Measurements from ENCODE around the gene SLC5A9. TPM values are rescaled to one million over a fixed set of nuclear protein-coding genes. Genes with fewer than 3 reads are reported as not detected.

The SLC5A9 gene
- total and polyA plus RNA-seq, 2 of the 4 experiments (the other 2 are of a cell fraction), result not detected

DNA sequence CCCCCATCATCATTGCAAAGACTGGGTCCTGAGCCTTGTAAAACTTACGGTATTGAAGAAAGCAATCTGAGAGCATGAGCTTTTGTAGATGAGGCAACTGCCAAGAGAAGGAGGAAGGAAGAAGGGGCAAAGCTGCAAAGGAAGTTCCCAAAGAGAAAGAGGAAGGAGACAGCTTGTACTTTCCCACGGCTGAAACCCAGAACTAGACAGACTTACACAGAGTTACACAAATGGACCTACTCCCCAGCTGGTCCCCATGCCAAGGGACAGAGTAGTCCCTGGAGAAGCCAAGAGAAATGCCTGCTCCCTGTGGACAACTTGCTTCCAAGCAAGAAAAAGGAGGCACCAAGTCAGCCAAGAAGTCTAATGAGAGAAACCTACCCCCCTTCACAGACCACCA is 22.6 kb downstream of the SLC5A9 start:
- Histone ChIP-seq H2BK15ac (ENCODE audit: low read depth, low read length) (no peak overlapping the region), H3K9me3 (ENCODE audit: control insufficient read depth, insufficient read depth, low read length) (no peaks in the 10 kb centered on the region), H3K27ac (ENCODE audit: insufficient read depth, low read length) (no peak overlapping the region), H4K5ac (ENCODE audit: low read depth, low read length) (no peak overlapping the region), H3K79me1 (ENCODE audit: low read depth in 1 of 2, low read length in 2 of 2) (no peaks in the 10 kb centered on the region), H3K4me3 (ENCODE audit: insufficient read depth, low read depth, low read length) (no peak overlapping the region), H3K9me1 (ENCODE audit: insufficient read depth, low read length) (no peaks in the 10 kb centered on the region), H3K9ac (ENCODE audit: low read depth, low read length) (no peak overlapping the region), H2AFZ (replicated peaks; ENCODE audit: low read length, poor library complexity) (no peak overlapping the region), H4K8ac (ENCODE audit: low read depth in 2 of 2, low read length in 2 of 2) (no peak overlapping the region), H2BK5ac (ENCODE audit: low read depth, low read length, poor library complexity, severe bottlenecking) (no peak overlapping the region), H4K91ac (ENCODE audit: insufficient read depth, low read depth, low read length) (no peak overlapping the region), H3K4me2 (ENCODE audit: low read depth, low read length) (no peak overlapping the region), H3K14ac (replicated peaks; ENCODE audit: low read depth, low read length) (no peak overlapping the region), H3K27me3 (ENCODE audit: control insufficient read depth, insufficient read depth, low read length) (no peaks in the 10 kb centered on the region), H4K20me1 (ENCODE audit: insufficient read depth, low read length) (no peaks in the 10 kb centered on the region), H2BK20ac (ENCODE audit: low read depth, low read length) (no peak overlapping the region), H3K4me1 (ENCODE audit: control insufficient read depth, insufficient read depth, low read length) (no peaks in the 10 kb centered on the region), H2BK120ac (ENCODE audit: low read depth, low read length) (no peak overlapping the region), H2AK9ac (replicated peaks; ENCODE audit: low read depth, low read length, poor library complexity) (no peak overlapping the region), H3K23ac (ENCODE audit: low read depth, low read length) (no peak overlapping the region), H3K36me3 (ENCODE audit: control insufficient read depth, insufficient read depth, low read length) (no peaks in the 10 kb centered on the region), H3K56ac (ENCODE audit: extremely low read depth, insufficient read depth, low read length) (no peak overlapping the region), H3K18ac (ENCODE audit: low read depth, low read length) (no peak overlapping the region), H3K4ac (ENCODE audit: low read depth, low read length) (no peak overlapping the region), H2AK5ac (ENCODE audit: low read depth, low read length) (no peak overlapping the region)
- no TSS peak for BruUV-seq (replicated peaks)
- in situ Hi-C loops (cut with MboI; ENCODE audit: low sequenced_read_pairs), result no loop called here
- CTCF ChIA-PET, result no interaction called here
- POLR2A ChIA-PET (ENCODE audit: unreplicated experiment), result no interaction called here
- dilution Hi-C loops (cut with HindIII; ENCODE audit: low sequenced_read_pairs, unreplicated experiment), result no loop called here
- TF ChIP-seq MAFK (IDR thresholded peaks at IDR 0.05; ENCODE audit: low read depth, low read length) (no peak), FOS (IDR thresholded peaks at IDR 0.05; ENCODE audit: low read depth, low read length) (no peak), MAZ (IDR thresholded peaks at IDR 0.05; ENCODE audit: borderline replicate concordance, low read depth, low read length) (no peak), NFE2L2 (IDR thresholded peaks at IDR 0.05; ENCODE audit: low read depth, low read length) (no peak)
- no CpG with 5 or more reads among the region's 2 CpGs for WGBS, 2 experiments (ENCODE audit: extremely low coverage in 2 of 2, insufficient read length in 1 of 2)
- ATAC-seq (ENCODE audit: low read depth) (no peak), DNase-seq (no peak)
- intact Hi-C loops (cut with micrococcal nuclease), result no loop called here
